PC-3 (cell line): ENCODE results near the gene SLC8A1.

Experiments used
- CTCF ChIP-seq: fragments of 300-600 bp; sonication (generic); conservative IDR thresholded peaks from 2 replicates; pipeline ENCODE4 v1.5.1; 2017; ENCODE audit warnings: antibody characterized with exemption, low read depth, mild to moderate bottlenecking, low read length
- EZH2 ChIP-seq: fragments of 300-600 bp; sonication (generic); IDR thresholded peaks from one replicate; pipeline ENCODE4 v1.6.1; 2017; ENCODE audit warnings: antibody characterized with exemption, mild to moderate bottlenecking, low read length; ENCODE audit not compliant: unreplicated experiment
- EZH2phosphoT487 ChIP-seq: fragments of 300-600 bp; sonication (generic); IDR thresholded peaks from 2 replicates; pipeline ENCODE4 v1.6.1; 2018; ENCODE audit warnings: mild to moderate bottlenecking, antibody characterized with exemption, low read length, borderline replicate concordance

GRCh38 chr2:40321016-40321623 is 130.8 kb downstream of the SLC8A1 start:
- TF ChIP-seq CTCF: no peak
- no peak for TF ChIP-seq EZH2phosphoT487
- TF ChIP-seq EZH2: no peak
